Liver (tissue), 9 donors: ENCODE measurements around the gene SARDH. TPM values are rescaled to one million over a fixed set of nuclear protein-coding genes. Genes with fewer than 3 reads are reported as not detected.

Source experiments
- DNase-seq: peaks from one replicate; pipeline ENCODE4 v3.0.0-alpha.2; 2017; ENCODE audit warnings: low spot score
- H3K27ac ChIP-seq, 2 donors: one replicate each; pipeline ENCODE4 v1.7.0; 2013; ENCODE audit warnings: inconsistent platforms in 2 of 2, low read length in 2 of 2, control low read depth in 1 of 2, low read depth in 1 of 2, mild to moderate bottlenecking in 1 of 2
- H3K27me3 ChIP-seq, 4 donors: one replicate each; pipeline versions ENCODE4 v1.6.1 to v1.7.0; 2013; ENCODE audit warnings: low read length in 3 of 4, inconsistent platforms in 1 of 4, mild to moderate bottlenecking in 1 of 4, moderate library complexity in 1 of 4; ENCODE audit not compliant: control insufficient read depth in 4 of 4, insufficient read depth in 4 of 4
- H3K36me3 ChIP-seq, 4 donors: one replicate each; pipeline versions ENCODE4 v1.6.1 to v1.7.0; 2013; ENCODE audit warnings: low read length in 3 of 4, mild to moderate bottlenecking in 3 of 4, low read depth in 1 of 4, moderate library complexity in 1 of 4; ENCODE audit not compliant: control insufficient read depth in 4 of 4, insufficient read depth in 3 of 4
- H3K4me1 ChIP-seq, 4 donors: one replicate each; pipeline versions ENCODE4 v1.6.1 to v1.7.0; 2013; ENCODE audit warnings: low read length in 3 of 4, mild to moderate bottlenecking in 3 of 4, moderate library complexity in 1 of 4; ENCODE audit not compliant: control insufficient read depth in 4 of 4, insufficient read depth in 4 of 4
- H3K4me3 ChIP-seq, 3 donors: one replicate each; pipeline versions ENCODE4 v1.6.1 to v1.7.0; 2013; ENCODE audit warnings: low read length in 3 of 3, control low read depth in 1 of 3, low read depth in 1 of 3, mild to moderate bottlenecking in 1 of 3
- H3K9ac ChIP-seq, 2 donors: one replicate each; pipeline ENCODE4 v1.7.0; 2013; ENCODE audit warnings: low read length in 2 of 2, mild to moderate bottlenecking in 2 of 2, moderate library complexity in 2 of 2, control low read depth in 1 of 2, low read depth in 1 of 2
- H3K9me3 ChIP-seq, 4 donors: one replicate each; pipeline versions ENCODE4 v1.6.1 to v1.7.0; 2013; ENCODE audit warnings: low read length in 3 of 4; ENCODE audit not compliant: control insufficient read depth in 4 of 4
- EGR1 ChIP-seq, 2 donors: IDR thresholded peaks; 2 replicates each; pipeline ENCODE4 v1.6.1; 2016 to 2018; ENCODE audit warnings: antibody characterized with exemption in 2 of 2, low read depth in 2 of 2
- FOXA1 ChIP-seq: IDR thresholded peaks from 2 replicates; pipeline ENCODE4 v1.6.1; 2016; ENCODE audit warnings: antibody characterized with exemption
- FOXA2 ChIP-seq: IDR thresholded peaks from 2 replicates; pipeline ENCODE4 v1.6.1; 2016; ENCODE audit warnings: antibody characterized with exemption
- HNF4A ChIP-seq, 2 donors: conservative IDR thresholded peaks; 2 replicates each; pipeline ENCODE4 v1.6.1; 2016; ENCODE audit warnings: antibody characterized with exemption in 2 of 2, mild to moderate bottlenecking in 2 of 2
- JUND ChIP-seq, 2 donors: IDR thresholded peaks; 2 replicates each; pipeline ENCODE4 v1.6.1; 2016; ENCODE audit warnings: antibody characterized with exemption in 2 of 2
- RXRA ChIP-seq, 2 donors: IDR thresholded peaks; 2 replicates each; pipeline ENCODE4 v1.6.1; 2017 to 2018; ENCODE audit warnings: antibody characterized with exemption in 2 of 2, mild to moderate bottlenecking in 1 of 2
- SP1 ChIP-seq: IDR thresholded peaks from 2 replicates; pipeline ENCODE4 v1.6.1; 2018; ENCODE audit warnings: antibody characterized with exemption, mild to moderate bottlenecking
- YY1 ChIP-seq: IDR thresholded peaks from 2 replicates; pipeline ENCODE4 v1.6.1; 2016; ENCODE audit warnings: antibody characterized with exemption, mild to moderate bottlenecking
- WGBS: extraction: QIAGEN DNeasy Blood & Tissue Kit; methylation state at CpG from one replicate; pipeline ENCODE4 v1.1.7; 2013; 5-methylcytosine and 5-hydroxymethylcytosine counted together
- polyA plus RNA-seq, 2 donors: library from polyadenylated mRNA; stranded (reverse) in 1 of 2; unstranded in 1 of 2; fragments of 200-250 nt in 1 of 2; fragments of >200 nt in 1 of 2; fragmentation: Nextera tagmentation in 1 of 2; extraction: Ambion mirVana in 1 of 2; gene quantifications; one replicate each; pipeline versions ENCODE4 v1.2.1 to v1.2.3, GENCODE V29; 2013 to 2015
- total RNA-seq, 2 donors: library from RNA; depleted of rRNA; stranded (reverse); fragments of >200 nt; gene quantifications; one replicate each; pipeline ENCODE4 v1.2.3, GENCODE V29; 2014
- TF ChIP-seq, protein P1 (sequence below): IDR thresholded peaks from 2 replicates; pipeline ENCODE4 v1.6.1; 2016; ENCODE audit warnings: antibody characterized with exemption
- TF ChIP-seq, protein P2 (sequence below): fragments of 150-350 bp; IDR thresholded peaks from 2 replicates; pipeline ENCODE4 v1.5.1; 2017; ENCODE audit warnings: improper control_type of control experiment, low read depth, low read length; ENCODE audit not compliant: missing input control
- TF ChIP-seq, protein P3 (sequence below): IDR thresholded peaks from 2 replicates; pipeline ENCODE4 v1.6.1; 2016; ENCODE audit warnings: antibody characterized with exemption, mild to moderate bottlenecking
- TF ChIP-seq, protein P4 (sequence below): IDR thresholded peaks from 2 replicates; pipeline ENCODE4 v1.6.1; 2016; ENCODE audit warnings: antibody characterized with exemption
- TF ChIP-seq, protein P5 (sequence below): IDR thresholded peaks from 2 replicates; pipeline ENCODE4 v1.6.1; 2016; ENCODE audit warnings: antibody characterized with exemption
- donor health status: healthy.
- donor health status: healthy.
- donor health status: healthy.
- donor health status: healthy.
- donor health status: healthy.

The SARDH gene
- total and polyA plus RNA-seq, 4 donors: 53.7 to 291 (median 63.4) TPM

DNA sequence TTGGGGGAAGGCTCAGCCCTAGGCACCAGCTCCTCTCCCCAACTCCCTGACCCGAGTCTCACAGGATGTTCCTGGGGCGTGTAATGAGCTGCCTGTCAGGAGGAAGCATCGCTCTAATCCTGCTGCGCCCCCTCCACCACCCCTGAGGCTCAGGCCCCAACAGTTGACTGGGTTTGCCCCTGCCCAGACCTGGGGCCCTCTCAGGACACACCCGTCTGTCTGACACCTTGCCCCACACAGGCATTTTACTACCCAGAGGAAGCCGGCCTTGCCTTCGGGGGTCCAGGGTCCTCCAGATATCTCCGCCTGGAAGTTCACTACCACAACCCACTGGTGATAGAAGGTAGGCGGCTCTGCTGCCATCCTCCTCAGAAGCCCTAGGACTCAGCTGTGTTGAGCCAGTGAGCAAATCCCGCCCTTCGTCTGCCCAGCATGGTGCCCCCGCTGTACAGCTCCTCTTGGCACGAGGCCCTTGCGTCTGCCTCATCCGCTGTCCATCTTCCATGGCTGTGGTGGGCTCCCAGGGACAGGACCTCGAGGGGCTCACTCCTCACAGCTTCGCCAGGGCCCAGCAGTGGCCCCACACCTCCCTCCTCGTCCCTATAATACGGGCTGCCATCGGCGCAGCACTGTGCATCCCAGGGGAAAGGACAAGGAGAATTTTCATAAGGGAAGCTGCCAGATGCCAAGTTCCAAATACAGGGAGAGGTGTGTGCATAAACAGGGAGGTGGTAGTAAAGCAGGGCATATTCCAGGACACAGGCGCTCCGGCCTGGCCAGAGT is 94.0 kb downstream of the SARDH start:
- Histone ChIP-seq H3K9me3 (no peaks in the 10 kb centered on the region), H3K9ac (no peak overlapping the region), H3K27me3 (no peaks in the 10 kb centered on the region), H3K36me3 (no peaks in the 10 kb centered on the region), H3K27ac (no peak overlapping the region), H3K4me1 (no peaks in the 10 kb centered on the region), H3K4me3 (no peak overlapping the region)
- TF ChIP-seq FOXA1 (no peak), YY1 (no peak), JUND (IDR thresholded peaks at IDR 0.05) (no peak), FOXA2 (no peak), EGR1 (IDR thresholded peaks at IDR 0.05; ENCODE audit: low read depth in 2 of 2) (no peak)
- TF ChIP-seq, protein P1, sequence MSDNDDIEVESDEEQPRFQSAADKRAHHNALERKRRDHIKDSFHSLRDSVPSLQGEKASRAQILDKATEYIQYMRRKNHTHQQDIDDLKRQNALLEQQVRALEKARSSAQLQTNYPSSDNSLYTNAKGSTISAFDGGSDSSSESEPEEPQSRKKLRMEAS: no peak
- TF ChIP-seq, protein P2, sequence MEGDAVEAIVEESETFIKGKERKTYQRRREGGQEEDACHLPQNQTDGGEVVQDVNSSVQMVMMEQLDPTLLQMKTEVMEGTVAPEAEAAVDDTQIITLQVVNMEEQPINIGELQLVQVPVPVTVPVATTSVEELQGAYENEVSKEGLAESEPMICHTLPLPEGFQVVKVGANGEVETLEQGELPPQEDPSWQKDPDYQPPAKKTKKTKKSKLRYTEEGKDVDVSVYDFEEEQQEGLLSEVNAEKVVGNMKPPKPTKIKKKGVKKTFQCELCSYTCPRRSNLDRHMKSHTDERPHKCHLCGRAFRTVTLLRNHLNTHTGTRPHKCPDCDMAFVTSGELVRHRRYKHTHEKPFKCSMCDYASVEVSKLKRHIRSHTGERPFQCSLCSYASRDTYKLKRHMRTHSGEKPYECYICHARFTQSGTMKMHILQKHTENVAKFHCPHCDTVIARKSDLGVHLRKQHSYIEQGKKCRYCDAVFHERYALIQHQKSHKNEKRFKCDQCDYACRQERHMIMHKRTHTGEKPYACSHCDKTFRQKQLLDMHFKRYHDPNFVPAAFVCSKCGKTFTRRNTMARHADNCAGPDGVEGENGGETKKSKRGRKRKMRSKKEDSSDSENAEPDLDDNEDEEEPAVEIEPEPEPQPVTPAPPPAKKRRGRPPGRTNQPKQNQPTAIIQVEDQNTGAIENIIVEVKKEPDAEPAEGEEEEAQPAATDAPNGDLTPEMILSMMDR: no peak
- TF ChIP-seq, protein P3, sequence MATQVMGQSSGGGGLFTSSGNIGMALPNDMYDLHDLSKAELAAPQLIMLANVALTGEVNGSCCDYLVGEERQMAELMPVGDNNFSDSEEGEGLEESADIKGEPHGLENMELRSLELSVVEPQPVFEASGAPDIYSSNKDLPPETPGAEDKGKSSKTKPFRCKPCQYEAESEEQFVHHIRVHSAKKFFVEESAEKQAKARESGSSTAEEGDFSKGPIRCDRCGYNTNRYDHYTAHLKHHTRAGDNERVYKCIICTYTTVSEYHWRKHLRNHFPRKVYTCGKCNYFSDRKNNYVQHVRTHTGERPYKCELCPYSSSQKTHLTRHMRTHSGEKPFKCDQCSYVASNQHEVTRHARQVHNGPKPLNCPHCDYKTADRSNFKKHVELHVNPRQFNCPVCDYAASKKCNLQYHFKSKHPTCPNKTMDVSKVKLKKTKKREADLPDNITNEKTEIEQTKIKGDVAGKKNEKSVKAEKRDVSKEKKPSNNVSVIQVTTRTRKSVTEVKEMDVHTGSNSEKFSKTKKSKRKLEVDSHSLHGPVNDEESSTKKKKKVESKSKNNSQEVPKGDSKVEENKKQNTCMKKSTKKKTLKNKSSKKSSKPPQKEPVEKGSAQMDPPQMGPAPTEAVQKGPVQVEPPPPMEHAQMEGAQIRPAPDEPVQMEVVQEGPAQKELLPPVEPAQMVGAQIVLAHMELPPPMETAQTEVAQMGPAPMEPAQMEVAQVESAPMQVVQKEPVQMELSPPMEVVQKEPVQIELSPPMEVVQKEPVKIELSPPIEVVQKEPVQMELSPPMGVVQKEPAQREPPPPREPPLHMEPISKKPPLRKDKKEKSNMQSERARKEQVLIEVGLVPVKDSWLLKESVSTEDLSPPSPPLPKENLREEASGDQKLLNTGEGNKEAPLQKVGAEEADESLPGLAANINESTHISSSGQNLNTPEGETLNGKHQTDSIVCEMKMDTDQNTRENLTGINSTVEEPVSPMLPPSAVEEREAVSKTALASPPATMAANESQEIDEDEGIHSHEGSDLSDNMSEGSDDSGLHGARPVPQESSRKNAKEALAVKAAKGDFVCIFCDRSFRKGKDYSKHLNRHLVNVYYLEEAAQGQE: no peak
- WGBS: 84% methylated on average over 23 of the region's 23 CpGs
- DNase-seq: no peak

DNA sequence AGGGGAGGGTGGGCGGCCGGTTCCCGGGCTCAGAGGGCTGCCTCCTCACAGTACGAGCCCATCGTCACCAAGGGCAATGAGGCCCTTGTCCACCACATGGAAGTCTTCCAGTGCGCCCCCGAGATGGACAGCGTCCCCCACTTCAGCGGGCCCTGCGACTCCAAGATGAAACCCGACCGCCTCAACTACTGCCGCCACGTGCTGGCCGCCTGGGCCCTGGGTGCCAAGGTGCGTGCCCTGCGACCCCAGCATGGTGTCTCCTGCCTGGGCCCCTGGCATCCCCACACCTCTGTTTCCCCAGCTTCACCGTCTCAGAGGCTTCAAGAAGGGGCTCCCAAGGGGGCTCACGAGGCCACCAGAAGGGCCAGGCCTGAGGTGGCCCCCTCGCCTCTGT is 94.8 kb downstream of the SARDH start:
- Histone ChIP-seq H3K9ac (no peak overlapping the region), H3K27ac (no peak overlapping the region), H3K4me1 (no peaks in the 10 kb centered on the region), H3K4me3 (no peak overlapping the region), H3K36me3 (no peaks in the 10 kb centered on the region), H3K9me3 (no peaks in the 10 kb centered on the region), H3K27me3 (no peaks in the 10 kb centered on the region)
- DNase-seq: no peak
- TF ChIP-seq, protein P4, sequence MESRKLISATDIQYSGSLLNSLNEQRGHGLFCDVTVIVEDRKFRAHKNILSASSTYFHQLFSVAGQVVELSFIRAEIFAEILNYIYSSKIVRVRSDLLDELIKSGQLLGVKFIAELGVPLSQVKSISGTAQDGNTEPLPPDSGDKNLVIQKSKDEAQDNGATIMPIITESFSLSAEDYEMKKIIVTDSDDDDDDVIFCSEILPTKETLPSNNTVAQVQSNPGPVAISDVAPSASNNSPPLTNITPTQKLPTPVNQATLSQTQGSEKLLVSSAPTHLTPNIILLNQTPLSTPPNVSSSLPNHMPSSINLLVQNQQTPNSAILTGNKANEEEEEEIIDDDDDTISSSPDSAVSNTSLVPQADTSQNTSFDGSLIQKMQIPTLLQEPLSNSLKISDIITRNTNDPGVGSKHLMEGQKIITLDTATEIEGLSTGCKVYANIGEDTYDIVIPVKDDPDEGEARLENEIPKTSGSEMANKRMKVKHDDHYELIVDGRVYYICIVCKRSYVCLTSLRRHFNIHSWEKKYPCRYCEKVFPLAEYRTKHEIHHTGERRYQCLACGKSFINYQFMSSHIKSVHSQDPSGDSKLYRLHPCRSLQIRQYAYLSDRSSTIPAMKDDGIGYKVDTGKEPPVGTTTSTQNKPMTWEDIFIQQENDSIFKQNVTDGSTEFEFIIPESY: no peak
- TF ChIP-seq, protein P3: no peak
- TF ChIP-seq RXRA (IDR thresholded peaks at IDR 0.05) (no peak), YY1 (no peak), FOXA1 (no peak), FOXA2 (no peak), SP1 (no peak), HNF4A (conservative IDR thresholded peaks at IDR 0.05) (no peak)
- TF ChIP-seq, protein P2: no peak
- TF ChIP-seq, protein P5, sequence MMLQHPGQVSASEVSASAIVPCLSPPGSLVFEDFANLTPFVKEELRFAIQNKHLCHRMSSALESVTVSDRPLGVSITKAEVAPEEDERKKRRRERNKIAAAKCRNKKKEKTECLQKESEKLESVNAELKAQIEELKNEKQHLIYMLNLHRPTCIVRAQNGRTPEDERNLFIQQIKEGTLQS: no peak
- TF ChIP-seq, protein P1: no peak
- WGBS: 90% methylated on average over 20 of the region's 20 CpGs
